SK-N-SH treated with all-trans-retinoic acid at 6 μM for 48 hours (cell line): ENCODE data around the gene KCNT2.
A peak's percentile ranks its signal among the peaks of the same experiment; 100 is the strongest.

ENCODE experiments used
- ATAC-seq: fragments of 200-7000 bp; cut with Tn5 transposase; 3 replicates; pipeline ENCODE4 v1.9.1; 2020; ENCODE audit warnings: mild to moderate bottlenecking, moderate library complexity
- ARNTL ChIP-seq: fragments of 450-650 bp; formaldehyde crosslinking; IDR thresholded peaks from 2 replicates; pipeline ENCODE4 v1.5.0; 2020; ENCODE audit warnings: low read depth, mild to moderate bottlenecking, moderate library complexity, borderline replicate concordance
- BACH2 ChIP-seq: fragments of 250-450 bp; sonication (Bioruptor Pico); IDR thresholded peaks from 2 replicates; pipeline ENCODE4 v1.9.0; 2021; ENCODE audit warnings: mild to moderate bottlenecking, borderline replicate concordance
- CREB5 ChIP-seq: fragments of 250-450 bp; sonication (Bioruptor Pico); IDR thresholded peaks from 2 replicates; pipeline ENCODE4 v1.5.1; 2020; ENCODE audit warnings: low read depth, mild to moderate bottlenecking, moderate library complexity
- CSDC2 ChIP-seq: fragments of 250-450 bp; sonication (Bioruptor Pico); IDR thresholded peaks from 2 replicates; pipeline ENCODE4 v1.5.0; 2020; ENCODE audit warnings: mild to moderate bottlenecking, moderate library complexity
- ESRRG ChIP-seq: fragments of 250-450 bp; sonication (Bioruptor Pico); IDR thresholded peaks from 2 replicates; pipeline ENCODE4 v1.6.1; 2021; ENCODE audit warnings: mild to moderate bottlenecking
- GLIS3 ChIP-seq: fragments of 250-450 bp; sonication (Bioruptor Pico); IDR thresholded peaks from 2 replicates; pipeline ENCODE4 v1.5.0; 2020; ENCODE audit warnings: mild to moderate bottlenecking, moderate library complexity
- OSR1 ChIP-seq: fragments of 250-450 bp; sonication (Bioruptor Pico); IDR thresholded peaks from 2 replicates; pipeline ENCODE4 v1.8.0; 2022; ENCODE audit warnings: moderate library complexity, mild to moderate bottlenecking, inconsistent platforms
- PPARA ChIP-seq: fragments of 250-450 bp; sonication (Bioruptor Pico); IDR thresholded peaks from 2 replicates; pipeline ENCODE4 v1.5.0; 2020; ENCODE audit warnings: mild to moderate bottlenecking, borderline replicate concordance
- RARB ChIP-seq: fragments of 250-450 bp; sonication (Bioruptor Pico); IDR thresholded peaks from 2 replicates; pipeline ENCODE4 v1.8.0; 2021; ENCODE audit warnings: mild to moderate bottlenecking, moderate library complexity
- SNAI2 ChIP-seq: fragments of 250-450 bp; sonication (Bioruptor Pico); IDR thresholded peaks from 2 replicates; pipeline ENCODE4 v1.5.0; 2020; ENCODE audit warnings: mild to moderate bottlenecking, moderate library complexity
- TCF4 ChIP-seq: fragments of 250-450 bp; sonication (Bioruptor Pico); IDR thresholded peaks from 2 replicates; pipeline ENCODE4 v1.8.0; 2021; ENCODE audit warnings: mild to moderate bottlenecking, moderate library complexity, borderline replicate concordance
- TOX ChIP-seq: fragments of 250-450 bp; sonication (Bioruptor Pico); IDR thresholded peaks from 2 replicates; pipeline ENCODE4 v1.8.0; 2021; ENCODE audit warnings: mild to moderate bottlenecking, moderate library complexity, borderline replicate concordance
- ZC3H10 ChIP-seq: fragments of 250-450 bp; sonication (Bioruptor Pico); IDR thresholded peaks from 2 replicates; pipeline ENCODE4 v1.5.1; 2021; ENCODE audit warnings: mild to moderate bottlenecking, moderate library complexity
- ZFP30 ChIP-seq: fragments of 450-650 bp; formaldehyde crosslinking; IDR thresholded peaks from 2 replicates; pipeline ENCODE4 v1.5.0; 2022; ENCODE audit warnings: mild to moderate bottlenecking, moderate library complexity
- ZNF8 ChIP-seq: fragments of 450-650 bp; formaldehyde crosslinking; IDR thresholded peaks from 2 replicates; pipeline ENCODE4 v1.5.0; 2020; ENCODE audit warnings: mild to moderate bottlenecking, moderate library complexity
- TF ChIP-seq, protein P1 (sequence below): fragments of 250-450 bp; sonication (Bioruptor Pico); IDR thresholded peaks from 2 replicates; pipeline ENCODE4 v1.5.1; 2021; ENCODE audit warnings: mild to moderate bottlenecking, moderate library complexity
- TF ChIP-seq, protein P2 (sequence below): fragments of 250-450 bp; sonication (Bioruptor Pico); IDR thresholded peaks from 2 replicates; pipeline ENCODE4 v1.5.0; 2020; ENCODE audit warnings: mild to moderate bottlenecking, moderate library complexity
- TF ChIP-seq, protein P3 (sequence below): fragments of 250-450 bp; sonication (Bioruptor Pico); IDR thresholded peaks from 2 replicates; pipeline ENCODE4 v1.8.0; 2021; ENCODE audit warnings: low read depth, mild to moderate bottlenecking, moderate library complexity, borderline replicate concordance
- TF ChIP-seq, protein P4 (sequence below): fragments of 250-450 bp; sonication (Bioruptor Pico); IDR thresholded peaks from 2 replicates; pipeline ENCODE4 v1.8.0; 2020; ENCODE audit warnings: mild to moderate bottlenecking, moderate library complexity, borderline replicate concordance

Gene KCNT2

GRCh38 chr1:196381544-196381943 is 226.7 kb downstream of the KCNT2 start:
- no peak for ATAC-seq
- TF ChIP-seq, protein P1, sequence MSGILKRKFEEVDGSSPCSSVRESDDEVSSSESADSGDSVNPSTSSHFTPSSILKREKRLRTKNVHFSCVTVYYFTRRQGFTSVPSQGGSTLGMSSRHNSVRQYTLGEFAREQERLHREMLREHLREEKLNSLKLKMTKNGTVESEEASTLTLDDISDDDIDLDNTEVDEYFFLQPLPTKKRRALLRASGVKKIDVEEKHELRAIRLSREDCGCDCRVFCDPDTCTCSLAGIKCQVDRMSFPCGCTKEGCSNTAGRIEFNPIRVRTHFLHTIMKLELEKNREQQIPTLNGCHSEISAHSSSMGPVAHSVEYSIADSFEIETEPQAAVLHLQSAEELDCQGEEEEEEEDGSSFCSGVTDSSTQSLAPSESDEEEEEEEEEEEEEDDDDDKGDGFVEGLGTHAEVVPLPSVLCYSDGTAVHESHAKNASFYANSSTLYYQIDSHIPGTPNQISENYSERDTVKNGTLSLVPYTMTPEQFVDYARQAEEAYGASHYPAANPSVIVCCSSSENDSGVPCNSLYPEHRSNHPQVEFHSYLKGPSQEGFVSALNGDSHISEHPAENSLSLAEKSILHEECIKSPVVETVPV (CRISPR knock-in tag): no peak
- TF ChIP-seq, protein P2, sequence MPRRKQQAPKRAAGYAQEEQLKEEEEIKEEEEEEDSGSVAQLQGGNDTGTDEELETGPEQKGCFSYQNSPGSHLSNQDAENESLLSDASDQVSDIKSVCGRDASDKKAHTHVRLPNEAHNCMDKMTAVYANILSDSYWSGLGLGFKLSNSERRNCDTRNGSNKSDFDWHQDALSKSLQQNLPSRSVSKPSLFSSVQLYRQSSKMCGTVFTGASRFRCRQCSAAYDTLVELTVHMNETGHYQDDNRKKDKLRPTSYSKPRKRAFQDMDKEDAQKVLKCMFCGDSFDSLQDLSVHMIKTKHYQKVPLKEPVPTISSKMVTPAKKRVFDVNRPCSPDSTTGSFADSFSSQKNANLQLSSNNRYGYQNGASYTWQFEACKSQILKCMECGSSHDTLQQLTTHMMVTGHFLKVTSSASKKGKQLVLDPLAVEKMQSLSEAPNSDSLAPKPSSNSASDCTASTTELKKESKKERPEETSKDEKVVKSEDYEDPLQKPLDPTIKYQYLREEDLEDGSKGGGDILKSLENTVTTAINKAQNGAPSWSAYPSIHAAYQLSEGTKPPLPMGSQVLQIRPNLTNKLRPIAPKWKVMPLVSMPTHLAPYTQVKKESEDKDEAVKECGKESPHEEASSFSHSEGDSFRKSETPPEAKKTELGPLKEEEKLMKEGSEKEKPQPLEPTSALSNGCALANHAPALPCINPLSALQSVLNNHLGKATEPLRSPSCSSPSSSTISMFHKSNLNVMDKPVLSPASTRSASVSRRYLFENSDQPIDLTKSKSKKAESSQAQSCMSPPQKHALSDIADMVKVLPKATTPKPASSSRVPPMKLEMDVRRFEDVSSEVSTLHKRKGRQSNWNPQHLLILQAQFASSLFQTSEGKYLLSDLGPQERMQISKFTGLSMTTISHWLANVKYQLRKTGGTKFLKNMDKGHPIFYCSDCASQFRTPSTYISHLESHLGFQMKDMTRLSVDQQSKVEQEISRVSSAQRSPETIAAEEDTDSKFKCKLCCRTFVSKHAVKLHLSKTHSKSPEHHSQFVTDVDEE (CRISPR knock-in tag): no peak
- no peak for TF ChIP-seq GLIS3 (CRISPR knock-in tag)
- no peak for TF ChIP-seq ESRRG (CRISPR knock-in tag)
- no peak for TF ChIP-seq CREB5 (CRISPR knock-in tag)
- no peak for TF ChIP-seq OSR1 (CRISPR knock-in tag)
- no peak for TF ChIP-seq ZFP30
- TF ChIP-seq PPARA (CRISPR knock-in tag): no peak
- TF ChIP-seq RARB: no peak
- TF ChIP-seq TCF4 (CRISPR knock-in tag): no peak
- TF ChIP-seq, protein P3, sequence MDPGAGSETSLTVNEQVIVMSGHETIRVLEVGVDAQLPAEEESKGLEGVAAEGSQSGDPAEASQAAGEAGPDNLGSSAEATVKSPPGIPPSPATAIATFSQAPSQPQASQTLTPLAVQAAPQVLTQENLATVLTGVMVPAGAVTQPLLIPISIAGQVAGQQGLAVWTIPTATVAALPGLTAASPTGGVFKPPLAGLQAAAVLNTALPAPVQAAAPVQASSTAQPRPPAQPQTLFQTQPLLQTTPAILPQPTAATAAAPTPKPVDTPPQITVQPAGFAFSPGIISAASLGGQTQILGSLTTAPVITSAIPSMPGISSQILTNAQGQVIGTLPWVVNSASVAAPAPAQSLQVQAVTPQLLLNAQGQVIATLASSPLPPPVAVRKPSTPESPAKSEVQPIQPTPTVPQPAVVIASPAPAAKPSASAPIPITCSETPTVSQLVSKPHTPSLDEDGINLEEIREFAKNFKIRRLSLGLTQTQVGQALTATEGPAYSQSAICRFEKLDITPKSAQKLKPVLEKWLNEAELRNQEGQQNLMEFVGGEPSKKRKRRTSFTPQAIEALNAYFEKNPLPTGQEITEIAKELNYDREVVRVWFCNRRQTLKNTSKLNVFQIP (CRISPR knock-in tag): no peak
- TF ChIP-seq ZNF8: no peak
- TF ChIP-seq, protein P4, sequence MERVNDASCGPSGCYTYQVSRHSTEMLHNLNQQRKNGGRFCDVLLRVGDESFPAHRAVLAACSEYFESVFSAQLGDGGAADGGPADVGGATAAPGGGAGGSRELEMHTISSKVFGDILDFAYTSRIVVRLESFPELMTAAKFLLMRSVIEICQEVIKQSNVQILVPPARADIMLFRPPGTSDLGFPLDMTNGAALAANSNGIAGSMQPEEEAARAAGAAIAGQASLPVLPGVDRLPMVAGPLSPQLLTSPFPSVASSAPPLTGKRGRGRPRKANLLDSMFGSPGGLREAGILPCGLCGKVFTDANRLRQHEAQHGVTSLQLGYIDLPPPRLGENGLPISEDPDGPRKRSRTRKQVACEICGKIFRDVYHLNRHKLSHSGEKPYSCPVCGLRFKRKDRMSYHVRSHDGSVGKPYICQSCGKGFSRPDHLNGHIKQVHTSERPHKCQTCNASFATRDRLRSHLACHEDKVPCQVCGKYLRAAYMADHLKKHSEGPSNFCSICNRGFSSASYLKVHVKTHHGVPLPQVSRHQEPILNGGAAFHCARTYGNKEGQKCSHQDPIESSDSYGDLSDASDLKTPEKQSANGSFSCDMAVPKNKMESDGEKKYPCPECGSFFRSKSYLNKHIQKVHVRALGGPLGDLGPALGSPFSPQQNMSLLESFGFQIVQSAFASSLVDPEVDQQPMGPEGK (CRISPR knock-in tag): no peak
- TF ChIP-seq TOX (CRISPR knock-in tag): no peak
- no peak for TF ChIP-seq BACH2 (CRISPR knock-in tag)
- TF ChIP-seq ARNTL (CRISPR knock-in tag): no peak

GRCh38 chr1:196380316-196380715 is 227.9 kb downstream of the KCNT2 start:
- no peak for TF ChIP-seq RARB
- no peak for TF ChIP-seq CSDC2 (CRISPR knock-in tag)
- TF ChIP-seq, protein P2 (CRISPR knock-in tag): no peak
- TF ChIP-seq GLIS3 (CRISPR knock-in tag): no peak
- TF ChIP-seq, protein P4 (CRISPR knock-in tag): no peak
- TF ChIP-seq ZC3H10 (CRISPR knock-in tag): no peak
- no peak for TF ChIP-seq ZNF8
- TF ChIP-seq, protein P1 (CRISPR knock-in tag): no peak
- TF ChIP-seq TCF4 (CRISPR knock-in tag): no peak
- TF ChIP-seq SNAI2 (CRISPR knock-in tag): no peak
- no peak for TF ChIP-seq CREB5 (CRISPR knock-in tag)
- TF ChIP-seq, protein P3 (CRISPR knock-in tag): no peak
- TF ChIP-seq OSR1 (CRISPR knock-in tag): no peak
- peak; percentile 60; the same call in 1 of the 3 replicates for ATAC-seq
